GM19395 (cell line): Measurements from ENCODE around the gene ANGEL2.
"Not testable (repeated sequence)": the region's sequence is repeated elsewhere in the genome, so short reads cannot be mapped to it uniquely, and the experiment has no call there.

Experiments
- ATAC-seq: cut with Tn5 transposase; IDR thresholded peaks from one replicate; pipeline ENCODE4 v1.9.1; 2021; ENCODE audit warnings: mild to moderate bottlenecking, moderate library complexity; ENCODE audit not compliant: unreplicated experiment

Gene ANGEL2

GRCh38 chr1:213015099-213016050, at the start of gene ANGEL2:
Gene ANGEL2, minus strand, starts transcription at chr1:213015867. Its CDS starts 196 bp downstream, at chr1:213015671.
- peak; percentile 95 for ATAC-seq

GRCh38 chr1:213061263-213061662, 45.6 kb upstream of the ANGEL2 start:
- ATAC-seq = no peak

GRCh38 chr1:213060836-213061235, 45.2 kb upstream of the ANGEL2 start:
- no peak for ATAC-seq

- no peak for ATAC-seq
Observed at GRCh38 chr1:213057264-213058059, 41.8 kb upstream of the ANGEL2 start.

- ATAC-seq = no peak
Observed at GRCh38 chr1:213055767-213056166, 40.1 kb upstream of the ANGEL2 start.

GRCh38 chr1:213054733-213055591, 39.3 kb upstream of the ANGEL2 start:
- no peak for ATAC-seq

GRCh38 chr1:213054142-213054541, 38.5 kb upstream of the ANGEL2 start:
- ATAC-seq = no peak

GRCh38 chr1:213053455-213053854, 37.8 kb upstream of the ANGEL2 start:
- ATAC-seq = no peak

- peak; percentile 1 for ATAC-seq
Observed at GRCh38 chr1:213051881-213052202, 36.2 kb upstream of the ANGEL2 start.

- peak; percentile 98 for ATAC-seq
Observed at GRCh38 chr1:213051127-213051880, 35.6 kb upstream of the ANGEL2 start, which contains the start of gene RPS6KC1. Gene RPS6KC1, plus strand, starts transcription at chr1:213051241. Its CDS starts 164 bp downstream, at chr1:213051405.

- ATAC-seq = peak; percentile 39
Observed at GRCh38 chr1:213050745-213051126, 35.1 kb upstream of the ANGEL2 start.

GRCh38 chr1:213049232-213049631, 33.6 kb upstream of the ANGEL2 start:
- no peak for ATAC-seq

GRCh38 chr1:213045321-213046226, 29.9 kb upstream of the ANGEL2 start:
- not testable (repeated sequence) for ATAC-seq

- no peak for ATAC-seq
Observed at GRCh38 chr1:213041443-213041842, 25.8 kb upstream of the ANGEL2 start.

GRCh38 chr1:213035573-213035972, 19.9 kb upstream of the ANGEL2 start:
- no peak for ATAC-seq

- no peak for ATAC-seq
Observed at GRCh38 chr1:213034713-213035112, 19.0 kb upstream of the ANGEL2 start.

- no peak for ATAC-seq
Observed at GRCh38 chr1:213032651-213033050, 17.0 kb upstream of the ANGEL2 start.

- not testable (repeated sequence) for ATAC-seq
Observed at GRCh38 chr1:213027024-213027423, 11.4 kb upstream of the ANGEL2 start.

- no peak for ATAC-seq
Observed at GRCh38 chr1:213020016-213020415, 4.3 kb upstream of the ANGEL2 start.
